CD4-positive, alpha-beta T cell treated with Interleukin-1 beta for 1 hour (primary cell): ENCODE results near the gene ZNF354B.

ENCODE experiments used
- DNase-seq, 2 donors: peaks; one replicate each; pipeline ENCODE4 v3.0.0-alpha.2; 2020 to 2022

The ZNF354B gene

GRCh38 chr5:178883815-178884430 lies 24.2 kb downstream of the ZNF354B start:
- DNase-seq: no peak

- DNase-seq: peak; percentile 17 to 34
These were observed 36.1 kb downstream of the ZNF354B start, which contains the start of gene ZFP2 for GRCh38 chr5:178895615-178896571. Gene ZFP2 (plus strand): TSS chr5:178895913. CDS start chr5:178931314, 35,401 bp downstream.

- DNase-seq: no peak
These were observed 39.5 kb downstream of the ZNF354B start for GRCh38 chr5:178899289-178899688.

- DNase-seq: no peak
These were observed 43.1 kb downstream of the ZNF354B start for GRCh38 chr5:178902849-178903248.

GRCh38 chr5:178931846-178932760 lies 72.3 kb downstream of the ZNF354B start:
- DNase-seq: no peak
